RWPE1 (cell line): Measurements from ENCODE around the gene HTR1A.

Experiments
- CTCF ChIA-PET: fragments of 350-600 bp; sonication (Branson Sonifier 250); formaldehyde crosslinking; extraction: SDS; loops from one replicate; lab custom pipeline; 2021; lab: Yijun Ruan, JAX
- POLR2A ChIA-PET: fragments of 400-600 bp; formaldehyde crosslinking; extraction: SDS; loops from one replicate; lab custom pipeline; 2020; ENCODE audit warnings: antibody characterized with exemption; ENCODE audit not compliant: low non-redundant PET; lab: Yijun Ruan, JAX
- DNase-seq: peaks from one replicate; pipeline ENCODE4 v3.0.0; 2012; ENCODE audit warnings: low spot score
- H3K27ac ChIP-seq: fragments of 450-650 bp; 2 replicates; pipeline ENCODE4 v1.5.1; 2017
- CTCF ChIP-seq: fragments of 450-650 bp; conservative IDR thresholded peaks from 2 replicates; pipeline ENCODE4 v1.5.1; 2017; ENCODE audit warnings: low read depth, mild to moderate bottlenecking

The HTR1A gene

GRCh38 chr5:63962279-63962678, at the start of gene HTR1A:
TSS of gene HTR1A (minus strand) at chr5:63962445. CDS start at chr5:63961719, 726 bp downstream.
- ChIA-PET POLR2A (no interaction called here), CTCF (interaction anchor here (0.7 to 1.4 kb wide), 2 partner anchors 561 to 1185 kb away, joined by 4 to 5 read pairs; no protein-coding TSS in a partner anchor)
- no peak for DNase-seq
- no peak for TF ChIP-seq CTCF
- H3K27ac ChIP-seq: no peak within 1 kb of the TSS

- POLR2A ChIA-PET: no interaction called here
Measured at GRCh38 chr5:64003966-64004365, 41.7 kb upstream of the HTR1A start.

GRCh38 chr5:64000096-64000495, 37.9 kb upstream of the HTR1A start:
- DNase-seq: no peak
- TF ChIP-seq CTCF: no peak
- H3K27ac ChIP-seq: no peak overlapping the region
- ChIA-PET CTCF (no interaction called here), POLR2A (no interaction called here)

More at GRCh38 chr5:64003966-64004365, 41.7 kb upstream of the HTR1A start:
- TF ChIP-seq CTCF: no peak
- no peak overlapping the region for H3K27ac ChIP-seq
- DNase-seq: no peak
- CTCF ChIA-PET: interaction anchor here (0.8 kb wide), 1 partner anchor 1128 kb away, joined by 3 read pairs; no protein-coding TSS in a partner anchor

- H3K27ac ChIP-seq: no peak overlapping the region
- ChIA-PET CTCF (no interaction called here), POLR2A (no interaction called here)
- no peak for DNase-seq
- TF ChIP-seq CTCF: no peak
Measured at GRCh38 chr5:63987053-63987452, 24.8 kb upstream of the HTR1A start.

- TF ChIP-seq CTCF: no peak
- DNase-seq: no peak
- no peak overlapping the region for H3K27ac ChIP-seq
- ChIA-PET CTCF (no interaction called here), POLR2A (no interaction called here)
Measured at GRCh38 chr5:63981864-63982263, 19.6 kb upstream of the HTR1A start.

GRCh38 chr5:63963926-63964325, 1.7 kb upstream of the HTR1A start:
- POLR2A ChIA-PET: no interaction called here
- H3K27ac ChIP-seq: no peak overlapping the region
- CTCF ChIA-PET: interaction anchor here (0.5 to 1.4 kb wide), 7 partner anchors 8 to 563 kb away, joined by 3 to 7 read pairs (median 3); no protein-coding TSS in a partner anchor
- DNase-seq: no peak
- TF ChIP-seq CTCF: no peak
